ENCODE data around the gene ADAM23.

DNA sequence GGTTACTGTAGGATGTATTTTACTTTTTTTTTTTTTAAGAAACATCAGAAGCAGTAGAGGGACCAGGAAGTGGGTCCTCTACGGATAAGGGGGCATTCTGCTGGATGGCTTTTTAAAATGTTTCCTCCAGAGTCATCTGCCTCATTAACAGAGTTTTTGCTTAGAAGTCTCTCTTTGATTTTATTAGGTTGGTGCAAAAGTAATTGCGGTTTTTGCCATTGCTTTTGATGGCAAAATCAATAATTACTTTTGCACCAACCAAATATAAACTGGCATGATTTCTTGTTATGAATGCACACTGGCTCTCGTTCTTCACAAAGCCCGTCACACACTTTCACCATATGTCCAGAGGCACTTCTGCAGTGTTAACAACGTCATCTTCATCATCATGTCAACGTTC, 130.5 kb downstream of the ADAM23 start:
- TF ChIP-seq ZFX (IDR thresholded peaks at IDR 0.05; ENCODE audit: borderline replicate concordance): no peak
- TF ChIP-seq, protein P1, sequence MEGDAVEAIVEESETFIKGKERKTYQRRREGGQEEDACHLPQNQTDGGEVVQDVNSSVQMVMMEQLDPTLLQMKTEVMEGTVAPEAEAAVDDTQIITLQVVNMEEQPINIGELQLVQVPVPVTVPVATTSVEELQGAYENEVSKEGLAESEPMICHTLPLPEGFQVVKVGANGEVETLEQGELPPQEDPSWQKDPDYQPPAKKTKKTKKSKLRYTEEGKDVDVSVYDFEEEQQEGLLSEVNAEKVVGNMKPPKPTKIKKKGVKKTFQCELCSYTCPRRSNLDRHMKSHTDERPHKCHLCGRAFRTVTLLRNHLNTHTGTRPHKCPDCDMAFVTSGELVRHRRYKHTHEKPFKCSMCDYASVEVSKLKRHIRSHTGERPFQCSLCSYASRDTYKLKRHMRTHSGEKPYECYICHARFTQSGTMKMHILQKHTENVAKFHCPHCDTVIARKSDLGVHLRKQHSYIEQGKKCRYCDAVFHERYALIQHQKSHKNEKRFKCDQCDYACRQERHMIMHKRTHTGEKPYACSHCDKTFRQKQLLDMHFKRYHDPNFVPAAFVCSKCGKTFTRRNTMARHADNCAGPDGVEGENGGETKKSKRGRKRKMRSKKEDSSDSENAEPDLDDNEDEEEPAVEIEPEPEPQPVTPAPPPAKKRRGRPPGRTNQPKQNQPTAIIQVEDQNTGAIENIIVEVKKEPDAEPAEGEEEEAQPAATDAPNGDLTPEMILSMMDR (IDR thresholded peaks at IDR 0.05): no peak
